Fibroblast of mammary gland (primary cell): Measurements from ENCODE around the gene MED27.

Source experiments
- DNase-seq: peaks from one replicate; pipeline ENCODE4 v3.0.0-alpha.2; 2010; ENCODE audit warnings: low read depth
- H3K4me3 ChIP-seq: 2 replicates; pipeline ENCODE4 v1.5.1; 2011; ENCODE audit warnings: low read depth, mild to moderate bottlenecking, low read length, moderate library complexity; ENCODE audit not compliant: control insufficient read depth
- TF ChIP-seq, protein P1 (sequence below): conservative IDR thresholded peaks from 2 replicates; pipeline ENCODE4 v1.5.1; 2011; ENCODE audit warnings: low read depth, low read length, inconsistent platforms; ENCODE audit not compliant: control insufficient read depth, insufficient read depth

MED27 gene

DNA sequence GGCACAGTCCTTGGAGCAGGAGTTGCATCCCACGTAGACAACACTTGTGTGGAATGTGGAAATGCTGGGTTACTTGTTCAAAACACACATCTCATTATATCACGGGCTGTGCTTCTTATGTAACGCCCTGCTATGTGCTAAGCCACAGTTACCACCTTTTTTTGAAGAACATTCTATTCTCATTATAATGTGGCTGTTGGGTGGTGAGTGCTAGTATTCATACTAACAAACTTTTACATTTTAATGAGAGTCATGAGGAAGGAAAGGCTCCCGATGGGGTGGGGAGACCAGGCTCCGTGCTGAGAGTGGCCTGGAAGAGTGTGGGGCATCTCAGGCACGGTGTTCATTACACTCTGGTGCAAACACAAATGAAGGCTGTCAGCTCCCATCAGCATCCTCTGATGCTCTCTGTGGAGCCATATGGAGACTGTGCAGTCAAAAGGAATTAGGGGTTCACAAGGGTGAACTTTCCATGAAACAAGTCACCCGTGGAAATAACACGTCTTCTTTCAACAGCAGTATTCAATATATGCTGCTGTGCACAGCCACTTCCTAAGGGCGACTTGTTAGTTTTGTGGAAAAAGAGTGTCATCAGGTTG lies 186.7 kb downstream of the MED27 start:
- TF ChIP-seq, protein P1, sequence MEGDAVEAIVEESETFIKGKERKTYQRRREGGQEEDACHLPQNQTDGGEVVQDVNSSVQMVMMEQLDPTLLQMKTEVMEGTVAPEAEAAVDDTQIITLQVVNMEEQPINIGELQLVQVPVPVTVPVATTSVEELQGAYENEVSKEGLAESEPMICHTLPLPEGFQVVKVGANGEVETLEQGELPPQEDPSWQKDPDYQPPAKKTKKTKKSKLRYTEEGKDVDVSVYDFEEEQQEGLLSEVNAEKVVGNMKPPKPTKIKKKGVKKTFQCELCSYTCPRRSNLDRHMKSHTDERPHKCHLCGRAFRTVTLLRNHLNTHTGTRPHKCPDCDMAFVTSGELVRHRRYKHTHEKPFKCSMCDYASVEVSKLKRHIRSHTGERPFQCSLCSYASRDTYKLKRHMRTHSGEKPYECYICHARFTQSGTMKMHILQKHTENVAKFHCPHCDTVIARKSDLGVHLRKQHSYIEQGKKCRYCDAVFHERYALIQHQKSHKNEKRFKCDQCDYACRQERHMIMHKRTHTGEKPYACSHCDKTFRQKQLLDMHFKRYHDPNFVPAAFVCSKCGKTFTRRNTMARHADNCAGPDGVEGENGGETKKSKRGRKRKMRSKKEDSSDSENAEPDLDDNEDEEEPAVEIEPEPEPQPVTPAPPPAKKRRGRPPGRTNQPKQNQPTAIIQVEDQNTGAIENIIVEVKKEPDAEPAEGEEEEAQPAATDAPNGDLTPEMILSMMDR = no peak
- DNase-seq = no peak
- no peak overlapping the region for H3K4me3 ChIP-seq

DNA sequence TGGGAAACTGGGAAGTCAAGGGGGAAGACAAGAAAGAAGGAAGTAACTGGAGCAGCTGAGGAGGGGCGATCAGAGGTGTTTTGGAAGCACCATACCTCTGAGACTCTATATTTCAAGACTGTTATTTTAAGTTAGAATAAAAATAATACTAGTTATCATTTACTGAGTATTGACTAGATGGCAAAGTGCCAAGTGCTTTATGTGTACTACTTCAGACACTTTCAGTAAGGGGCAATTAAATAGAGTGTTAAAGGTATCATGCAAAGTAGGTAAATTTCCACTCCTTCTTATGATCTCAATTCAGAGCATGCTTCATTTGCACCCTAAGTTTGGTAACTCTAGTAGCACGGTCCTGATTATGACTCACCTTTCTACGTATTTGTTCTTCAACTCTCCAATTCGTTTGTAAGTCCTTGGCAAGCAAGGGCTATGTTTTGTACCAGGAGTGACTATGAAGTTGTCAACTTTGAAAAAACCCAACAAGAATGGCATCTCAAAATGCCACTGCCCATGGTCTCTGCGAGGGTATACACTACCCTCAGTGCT lies 187.4 kb downstream of the MED27 start:
- H3K4me3 ChIP-seq = no peak overlapping the region
- peak; percentile 14 for DNase-seq
- TF ChIP-seq, protein P1 = no peak

DNA sequence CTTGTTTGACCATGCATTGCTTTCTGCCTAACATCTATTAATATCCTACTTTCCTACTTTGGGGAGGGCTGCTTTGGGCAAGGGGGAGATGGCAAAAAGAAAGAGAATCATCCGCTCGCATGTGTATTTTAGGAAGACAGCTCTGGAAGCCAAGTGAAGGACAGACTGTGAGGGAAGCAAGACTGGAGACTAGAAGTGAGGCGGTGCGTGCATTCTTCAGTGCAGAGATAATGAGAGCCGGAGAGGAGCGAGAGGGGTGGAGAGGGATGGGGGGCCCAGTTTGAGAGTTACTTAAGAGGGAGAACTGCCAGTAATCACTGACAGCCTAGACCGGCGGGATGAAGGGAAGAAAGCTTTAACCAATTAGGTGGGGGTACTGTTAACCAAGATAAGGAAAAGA lies 188.1 kb downstream of the MED27 start:
- no peak for DNase-seq
- H3K4me3 ChIP-seq = no peak overlapping the region
- TF ChIP-seq, protein P1 = no peak

DNA sequence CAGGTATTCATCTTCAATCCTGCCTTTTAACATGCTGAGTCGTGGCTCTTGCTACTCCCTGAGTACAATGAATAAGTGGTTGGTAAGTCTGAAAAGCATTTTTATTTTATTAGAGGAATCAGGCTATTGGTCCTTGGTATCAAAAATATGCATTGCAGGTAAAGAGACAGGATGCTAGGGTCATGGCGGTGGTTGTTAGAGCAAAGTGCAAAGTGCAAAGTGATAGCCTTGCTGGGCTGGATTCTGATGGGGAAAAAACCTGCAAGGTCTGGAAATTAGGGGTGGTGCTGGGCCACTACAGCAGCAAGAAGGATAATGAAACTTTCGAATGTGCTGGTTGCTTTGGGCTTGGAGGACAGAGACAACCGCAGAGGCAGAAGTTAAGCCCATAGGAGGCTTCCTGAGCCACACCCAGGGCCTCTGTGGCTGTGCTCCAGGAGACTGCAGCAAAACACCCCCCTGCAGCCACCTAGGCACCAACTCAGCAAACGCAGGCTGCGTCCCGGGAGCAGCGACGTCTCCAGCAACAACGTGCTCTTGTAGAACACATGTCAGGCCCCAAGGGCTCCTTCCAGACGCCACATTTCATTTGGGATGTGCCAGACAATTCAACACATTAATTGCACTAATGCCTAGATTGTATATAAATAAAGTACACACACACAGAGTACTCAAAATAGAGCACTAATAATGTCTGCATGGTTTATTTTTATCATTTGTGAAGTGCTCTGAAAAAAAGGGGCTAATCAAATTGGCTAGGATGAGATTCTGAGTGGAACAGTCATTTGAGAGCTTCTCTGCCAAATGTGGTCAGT lies 190.0 kb downstream of the MED27 start:
- TF ChIP-seq, protein P1 = no peak
- DNase-seq = no peak
- H3K4me3 ChIP-seq = no peak overlapping the region

DNA sequence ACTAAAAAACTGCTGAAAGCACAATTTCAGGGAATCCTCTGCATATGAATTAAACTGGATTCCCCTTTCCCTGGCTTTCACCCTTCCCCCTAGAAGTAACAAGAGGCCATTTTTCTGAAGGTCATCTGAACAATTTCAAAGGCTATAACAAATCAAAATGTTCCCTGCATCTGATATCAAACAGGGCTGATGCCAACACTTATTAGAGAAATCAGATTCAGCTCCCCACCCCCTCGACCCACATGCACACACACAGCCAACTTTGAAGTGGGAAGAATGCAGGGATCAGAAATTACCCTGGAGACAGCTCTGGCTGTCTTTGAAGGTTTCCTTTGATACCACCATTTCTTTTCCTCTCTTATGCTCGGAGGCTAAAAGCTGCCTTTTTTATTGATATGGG lies 190.7 kb downstream of the MED27 start:
- no peak for DNase-seq
- H3K4me3 ChIP-seq = no peak overlapping the region
- TF ChIP-seq, protein P1 = no peak

DNA sequence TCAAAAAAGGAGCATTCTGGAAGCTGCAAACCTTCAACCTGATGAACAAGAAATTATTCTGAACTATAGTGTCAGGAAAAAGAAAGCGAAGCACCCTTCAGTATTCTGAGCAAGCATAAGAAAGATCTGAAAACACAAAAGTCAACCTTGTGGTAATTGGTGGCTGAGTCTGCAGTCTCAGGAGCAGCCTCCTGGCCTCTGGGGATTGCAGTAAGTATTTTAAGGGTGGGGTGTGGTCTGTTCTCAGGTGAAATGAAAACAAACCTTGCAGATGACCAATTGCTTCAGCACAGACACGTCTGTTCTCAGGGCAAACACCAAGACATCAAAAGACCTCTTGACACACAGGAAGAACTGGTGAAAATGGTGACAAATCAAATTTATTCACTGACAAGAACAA lies 192.0 kb downstream of the MED27 start:
- TF ChIP-seq, protein P1 = no peak
- H3K4me3 ChIP-seq = no peak overlapping the region
- DNase-seq = no peak
